ENCODE data around the gene PPARA. TPM values are rescaled to one million over a fixed set of nuclear protein-coding genes. Genes with fewer than 3 reads are reported as not detected.

The PPARA gene
- total and polyA plus RNA-seq, 9 of the 15 experiments (the other 6 are each of a cell fraction or from before 2014, with no cell fraction given), result 0.64 to 5.3 (median 3.5) TPM

- Histone ChIP-seq H4K20me1 (replicated peaks; ENCODE audit: control insufficient read depth, insufficient read depth, low read length) (no peaks in the 10 kb centered on the region), H3K4me2 (ENCODE audit: insufficient read depth, low read length) (no peak overlapping the region), H3K4me1 (replicated peaks in 1 of 2; ENCODE audit: control insufficient read depth in 2 of 2, insufficient read depth in 2 of 2, low read length in 2 of 2) (peaks cover 6 to 13% of the 10 kb centered on the region in 2 experiments; a peak in 3 of 5 replicates), H3K27me3 (ENCODE audit: control insufficient read depth in 2 of 2, insufficient read depth in 2 of 2, low read length in 2 of 2) (no peaks in the 10 kb centered on the region), H3K9me3 (replicated peaks; ENCODE audit: control insufficient read depth, insufficient read depth, low read depth, low read length) (peaks cover 6% of the 10 kb centered on the region), H3K9me1 (ENCODE audit: control insufficient read depth, insufficient read depth, low read length) (no peaks in the 10 kb centered on the region), H3K9ac (ENCODE audit: insufficient read depth in 1 of 2, low read depth in 2 of 2, low read length in 2 of 2) (no peak overlapping the region), H3K79me2 (ENCODE audit: control insufficient read depth, insufficient read depth, low read length) (no peaks in the 10 kb centered on the region), H2AFZ (ENCODE audit: low read depth, low read length) (no peak overlapping the region), H3K36me3 (ENCODE audit: control insufficient read depth, insufficient read depth, low read length) (no peaks in the 10 kb centered on the region), H3K4me3 (no peak overlapping the region), H3K27ac (ENCODE audit: extremely low read depth, low read depth, low read length) (no peak overlapping the region)
- intact Hi-C loops (cut with micrococcal nuclease) (no loop called here), in situ Hi-C loops (cut with MboI) (no loop called here)
- no peak for ATAC-seq
- DNase-seq (ENCODE audit: extremely low read depth in 1 of 4, low spot score in 3 of 4), result no peak
- no peak for FAIRE-seq
- POLR2A ChIA-PET, result no interaction called here
- WGBS (ENCODE audit: insufficient coverage, low coverage, missing lambda C conversion rate), result 11% methylated on average over 5 of the region's 5 CpGs
- CTCF ChIA-PET (ENCODE audit: low intra/inter-chr PET ratio), result no interaction called here
- TF ChIP-seq PCBP1 (IDR thresholded peaks at IDR 0.05; ENCODE audit: low read depth, low read length, poor library complexity, severe bottlenecking), result no peak
- no peak for TF ChIP-seq HDAC1 (IDR thresholded peaks at IDR 0.05)
- TF ChIP-seq KDM4B (IDR thresholded peaks at IDR 0.05; ENCODE audit: borderline replicate concordance in 2 of 2, low read depth in 1 of 2), result no peak
- TF ChIP-seq TFE3 (CRISPR knock-in tag; IDR thresholded peaks at IDR 0.05), result no peak
- no peak for TF ChIP-seq ZBTB2 (IDR thresholded peaks at IDR 0.05)
- TF ChIP-seq PHF8 (IDR thresholded peaks at IDR 0.05; ENCODE audit: borderline replicate concordance, low read length), result no peak
- TF ChIP-seq ZNF561 (CRISPR knock-in tag; conservative IDR thresholded peaks at IDR 0.05), result no peak
- BruUV-seq (replicated peaks), result no TSS peak
These were observed 33.4 kb downstream of the PPARA start for GRCh38 chr22:46183733-46184132.

All from K562 (cell line).